Measurements from ENCODE around the gene PATJ.

PATJ gene

GRCh38 chr1:61904354-61904753 is 162.1 kb downstream of the PATJ start:
- H3K27ac ChIP-seq, result no peak overlapping the region
- no peak for TF ChIP-seq CTCF (conservative IDR thresholded peaks at IDR 0.05)

GRCh38 chr1:61907102-61907501 is 164.8 kb downstream of the PATJ start:
- no peak overlapping the region for H3K27ac ChIP-seq
- no peak for TF ChIP-seq CTCF (conservative IDR thresholded peaks at IDR 0.05)

DNA sequence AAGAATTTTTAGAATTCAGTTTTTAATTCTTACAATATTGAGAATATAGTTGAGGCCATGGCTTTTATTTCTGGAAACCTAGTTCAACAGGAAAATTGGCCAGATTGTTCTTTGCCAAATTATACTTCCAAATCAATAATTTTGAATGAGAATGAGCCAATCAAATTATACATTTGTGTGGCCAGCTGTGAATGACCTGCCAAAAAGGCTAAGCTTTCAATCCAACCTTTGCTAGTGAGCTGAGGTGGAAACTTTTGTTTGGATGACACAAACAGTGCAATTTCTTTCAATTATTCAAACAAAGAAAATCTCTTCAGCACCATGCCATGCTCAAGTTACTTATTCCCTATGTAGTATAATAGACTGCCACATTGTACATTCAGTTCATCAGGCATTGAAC is 167.8 kb downstream of the PATJ start:
- TF ChIP-seq CTCF (conservative IDR thresholded peaks at IDR 0.05), result no peak
- no peak overlapping the region for H3K27ac ChIP-seq

DNA sequence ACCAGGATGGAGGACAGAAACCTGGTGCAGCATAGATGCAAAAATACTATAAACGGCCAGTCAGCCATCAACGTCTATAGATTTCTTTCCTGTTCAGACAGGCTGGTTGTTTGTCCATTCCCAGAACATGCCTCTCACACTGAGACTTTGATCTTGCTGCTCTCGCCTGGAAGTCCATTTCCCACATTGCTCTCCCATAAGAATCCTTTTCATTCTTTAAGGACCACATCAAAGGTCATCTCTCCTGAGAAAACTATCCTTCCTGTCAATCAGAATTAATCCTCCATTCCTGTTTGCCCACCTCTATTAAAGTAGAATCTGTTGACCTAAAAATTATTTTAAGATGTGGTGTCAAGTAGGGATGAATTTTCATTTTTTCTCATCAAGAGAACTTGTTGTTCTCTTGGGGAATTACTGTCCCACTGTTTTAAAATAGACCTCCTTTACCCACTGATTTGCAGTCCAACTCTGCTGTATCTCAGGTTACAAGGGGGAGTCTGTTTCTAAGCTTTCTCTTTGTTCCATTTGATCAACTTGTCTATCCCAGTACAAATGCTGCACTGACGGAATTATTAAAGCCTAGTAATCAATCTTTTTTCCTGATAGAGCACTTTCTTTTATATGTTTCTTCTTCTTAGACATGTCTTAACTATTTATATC is 172.7 kb downstream of the PATJ start:
- no peak for TF ChIP-seq CTCF (conservative IDR thresholded peaks at IDR 0.05)
- H3K27ac ChIP-seq, result no peak overlapping the region

GRCh38 chr1:61921435-61921834 is 179.2 kb downstream of the PATJ start:
- 0 out of 2 replicates have a peak, but pooled peaks have one; percentile 8 for TF ChIP-seq CTCF (conservative IDR thresholded peaks at IDR 0.05)
- H3K27ac ChIP-seq, result no peak overlapping the region

DNA sequence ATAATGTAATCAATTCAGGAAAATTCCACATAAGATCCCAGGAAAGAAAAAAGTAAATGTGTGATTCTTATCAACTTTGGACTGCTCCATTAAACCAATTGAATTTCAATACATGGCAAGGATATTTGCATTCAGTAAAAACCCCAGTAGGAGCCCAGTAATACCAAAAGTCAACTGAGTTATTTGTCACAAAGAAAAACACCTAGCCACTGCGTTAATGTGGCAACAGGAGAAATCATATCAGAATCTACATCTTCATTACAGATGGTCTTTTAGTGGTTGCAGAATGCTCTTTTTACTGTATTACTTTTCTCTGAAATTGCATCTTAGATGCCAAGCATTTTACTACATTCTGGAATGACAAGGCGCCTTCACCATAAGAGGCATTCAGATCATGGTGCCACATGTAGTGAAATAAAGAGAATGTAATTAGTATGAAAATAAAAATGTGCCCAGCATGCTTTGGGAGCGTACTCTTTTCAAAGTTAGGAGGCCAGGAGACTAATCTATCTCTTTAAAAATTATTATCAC is 180.7 kb downstream of the PATJ start:
- no peak overlapping the region for H3K27ac ChIP-seq
- no peak for TF ChIP-seq CTCF (conservative IDR thresholded peaks at IDR 0.05)

DNA sequence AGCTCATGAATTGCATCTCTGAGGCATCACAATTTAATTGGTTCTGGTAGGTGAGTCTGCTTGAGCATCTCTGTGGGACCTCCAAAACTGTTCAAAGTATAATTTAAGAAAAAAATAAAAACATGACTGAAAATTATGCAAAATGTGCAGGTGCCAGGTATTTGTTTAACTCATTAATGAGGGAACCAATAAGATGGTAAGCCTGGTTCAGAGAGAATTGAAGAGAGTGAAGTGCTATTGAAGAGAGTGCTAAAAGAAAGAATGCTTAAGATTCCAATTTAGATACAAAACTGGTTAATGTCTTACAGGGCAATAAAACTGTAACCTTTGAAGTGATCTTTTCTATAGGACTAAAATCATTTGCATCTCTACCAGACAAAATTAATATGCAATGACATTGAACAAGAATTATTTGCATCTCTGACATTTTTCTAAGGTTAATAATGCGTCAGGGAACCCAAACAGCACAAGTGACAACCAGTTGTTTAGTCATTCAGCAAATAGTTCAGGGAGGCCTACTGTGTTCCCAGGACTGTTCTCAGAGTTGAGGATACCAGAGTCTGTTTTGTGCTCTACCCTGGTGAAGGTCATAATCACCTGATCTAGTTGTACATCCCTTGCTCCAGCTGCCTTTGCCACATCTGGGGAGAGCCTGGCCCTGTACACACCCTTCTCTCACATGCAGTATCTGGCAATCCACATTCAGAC is 183.5 kb downstream of the PATJ start:
- no peak overlapping the region for H3K27ac ChIP-seq
- no peak for TF ChIP-seq CTCF (conservative IDR thresholded peaks at IDR 0.05)

All from VCaP (cell line).